GM19455 (cell line): ENCODE results near the gene LRRC4B.
A peak's percentile ranks its signal among the peaks of the same experiment; 100 is the strongest.
"Not testable (repeated sequence)": the region's sequence is repeated elsewhere in the genome, so short reads cannot be mapped to it uniquely, and the experiment has no call there.

Source experiments
- ATAC-seq: cut with Tn5 transposase; IDR thresholded peaks from one replicate; pipeline ENCODE4 v1.9.1; 2021; ENCODE audit not compliant: unreplicated experiment

LRRC4B gene

GRCh38 chr19:50531171-50531612, 37.0 kb downstream of the LRRC4B start:
- ATAC-seq = no peak

GRCh38 chr19:50528052-50528451, 40.2 kb downstream of the LRRC4B start:
- ATAC-seq = not testable (repeated sequence)

- no peak for ATAC-seq
These were observed 45.4 kb downstream of the LRRC4B start for GRCh38 chr19:50522881-50523280.

GRCh38 chr19:50520822-50521465, 47.3 kb downstream of the LRRC4B start:
- ATAC-seq = no peak

- no peak for ATAC-seq
These were observed 49.1 kb downstream of the LRRC4B start for GRCh38 chr19:50519006-50519575.

GRCh38 chr19:50518091-50519005, 49.9 kb downstream of the LRRC4B start:
- ATAC-seq = no peak

GRCh38 chr19:50517704-50518075, 50.5 kb downstream of the LRRC4B start:
- no peak for ATAC-seq

- ATAC-seq = no peak
These were observed 51.1 kb downstream of the LRRC4B start for GRCh38 chr19:50516964-50517703.

GRCh38 chr19:50516456-50516855, 51.8 kb downstream of the LRRC4B start:
- ATAC-seq = no peak

GRCh38 chr19:50515168-50515561, 53.1 kb downstream of the LRRC4B start:
- no peak for ATAC-seq

GRCh38 chr19:50514346-50515167, 53.7 kb downstream of the LRRC4B start:
- ATAC-seq = no peak

GRCh38 chr19:50513746-50514345, 54.4 kb downstream of the LRRC4B start, which contains the start of gene ASPDH:
ASPDH (minus strand) TSS chr19:50513913; CDS start chr19:50513823, 90 bp downstream.
- ATAC-seq = no peak

- ATAC-seq = no peak
These were observed 55.1 kb downstream of the LRRC4B start for GRCh38 chr19:50512999-50513745.

GRCh38 chr19:50512112-50512998, 55.9 kb downstream of the LRRC4B start:
- no peak for ATAC-seq

GRCh38 chr19:50511069-50511822, 57.0 kb downstream of the LRRC4B start, which contains the start of gene JOSD2:
JOSD2 (minus strand) TSS chr19:50511191; CDS start chr19:50510431, 760 bp downstream.
- ATAC-seq = peak; percentile 80

GRCh38 chr19:50510700-50511068, 57.6 kb downstream of the LRRC4B start:
- no peak for ATAC-seq

- no peak for ATAC-seq
These were observed 58.0 kb downstream of the LRRC4B start for GRCh38 chr19:50510121-50510670.
